Tibial nerve (tissue), 4 donors: ENCODE results near the gene CACNA1F. TPM values are rescaled to one million over a fixed set of nuclear protein-coding genes. Genes with fewer than 3 reads are reported as not detected.

Source experiments
- DNase-seq, 2 donors: peaks; one replicate each; pipeline ENCODE4 v3.0.0-alpha.2; 2019; ENCODE audit warnings: low spot score in 2 of 2
- H3K27ac ChIP-seq, 4 donors: fragments of 200-600 bp; sonication (generic) in 3 of 4; one replicate each; pipeline ENCODE4 v1.5.1; 2017 to 2019; ENCODE audit warnings: mild to moderate bottlenecking in 1 of 4
- H3K27me3 ChIP-seq, 2 donors: fragments of 200-600 bp; sonication (generic) in 1 of 2; one replicate each; pipeline versions ENCODE4 v1.5.1 to v1.6.0; 2017 to 2019
- H3K36me3 ChIP-seq, 3 donors: fragments of 200-600 bp; sonication (generic); one replicate each; pipeline ENCODE4 v1.5.1; 2018 to 2019
- H3K4me1 ChIP-seq, 4 donors: fragments of 200-600 bp; sonication (generic) in 3 of 4; one replicate each; pipeline ENCODE4 v1.5.1; 2017 to 2019
- H3K4me3 ChIP-seq, 4 donors: fragments of 200-600 bp; sonication (generic) in 3 of 4; one replicate each; pipeline ENCODE4 v1.5.1; 2017 to 2019; ENCODE audit warnings: mild to moderate bottlenecking in 1 of 4, moderate library complexity in 1 of 4
- H3K9me3 ChIP-seq, 4 donors: fragments of 200-600 bp; sonication (generic) in 3 of 4; one replicate each; pipeline ENCODE4 v1.5.1; 2017 to 2019
- EP300 ChIP-seq, 2 donors: sonication (generic); formaldehyde crosslinking; IDR thresholded peaks; one replicate each; pipeline ENCODE4 v1.6.1; 2017; ENCODE audit warnings: antibody characterized with exemption in 2 of 2, mild to moderate bottlenecking in 1 of 2
- POLR2A ChIP-seq, 2 donors: fragments of 450-650 bp; IDR thresholded peaks; one replicate each; pipeline ENCODE4 v1.6.1; 2017; ENCODE audit warnings: antibody characterized with exemption in 2 of 2, mild to moderate bottlenecking in 2 of 2, moderate library complexity in 2 of 2
- WGBS, 2 donors: methylation state at CpG; one replicate each; pipeline ENCODE4 v1.1.5; 2018; 5-methylcytosine and 5-hydroxymethylcytosine counted together
- total RNA-seq, 4 donors: library from RNA; depleted of rRNA; stranded (reverse); fragments of >200 nt; gene quantifications; one replicate each; pipeline ENCODE4 v1.1.0, GENCODE V29; 2016
- TF ChIP-seq, protein P1 (sequence below), 5 experiments: fragments of 200-600 bp in 3 of 5; fragments of 450-650 bp in 2 of 5; sonication (generic) in 3 of 5; IDR thresholded peaks; one replicate each; pipeline ENCODE4 v1.5.1; 2016 to 2019; ENCODE audit warnings: antibody characterized with exemption in 5 of 5, mild to moderate bottlenecking in 3 of 5, moderate library complexity in 2 of 5

The CACNA1F gene
- total RNA-seq, 4 donors from 2014 or later, result under 0.01 to 1.0 (median 0.40) TPM

DNA sequence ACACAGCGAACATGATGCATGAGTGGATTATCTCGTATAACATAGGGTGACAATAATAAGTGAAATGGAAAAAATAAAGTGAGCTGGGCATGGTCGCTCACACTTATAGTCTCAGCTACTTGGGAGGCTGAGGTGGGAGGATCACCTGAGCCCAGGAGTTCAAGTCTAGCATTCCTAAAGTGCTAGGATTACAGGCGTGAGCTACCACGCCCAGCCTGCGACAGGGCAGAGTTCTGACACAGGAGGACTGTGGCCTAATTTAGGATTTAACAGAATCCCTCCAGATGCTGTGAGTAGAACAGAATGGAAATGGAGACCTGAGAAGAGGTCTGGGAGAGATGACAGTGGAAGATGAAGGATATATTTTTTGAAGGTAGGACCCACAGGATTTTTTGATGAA is 43.5 kb downstream of the CACNA1F start:
- Histone ChIP-seq H3K27ac (peak overlapping the region in 3 of 4 donors; percentile 78 to 94 (median 88)), H3K9me3 (no peaks in the 10 kb centered on the region), H3K4me3 (peak overlapping the region in 1 of 4 donors; percentile 51), H3K27me3 (no peaks in the 10 kb centered on the region), H3K36me3 (no peaks in the 10 kb centered on the region), H3K4me1 (peaks cover 0 to 34% (median 4%) of the 10 kb centered on the region in 4 donors)
- TF ChIP-seq EP300 (IDR thresholded peaks at IDR 0.05) (no peak), POLR2A (IDR thresholded peaks at IDR 0.05) (no peak)
- TF ChIP-seq, protein P1, sequence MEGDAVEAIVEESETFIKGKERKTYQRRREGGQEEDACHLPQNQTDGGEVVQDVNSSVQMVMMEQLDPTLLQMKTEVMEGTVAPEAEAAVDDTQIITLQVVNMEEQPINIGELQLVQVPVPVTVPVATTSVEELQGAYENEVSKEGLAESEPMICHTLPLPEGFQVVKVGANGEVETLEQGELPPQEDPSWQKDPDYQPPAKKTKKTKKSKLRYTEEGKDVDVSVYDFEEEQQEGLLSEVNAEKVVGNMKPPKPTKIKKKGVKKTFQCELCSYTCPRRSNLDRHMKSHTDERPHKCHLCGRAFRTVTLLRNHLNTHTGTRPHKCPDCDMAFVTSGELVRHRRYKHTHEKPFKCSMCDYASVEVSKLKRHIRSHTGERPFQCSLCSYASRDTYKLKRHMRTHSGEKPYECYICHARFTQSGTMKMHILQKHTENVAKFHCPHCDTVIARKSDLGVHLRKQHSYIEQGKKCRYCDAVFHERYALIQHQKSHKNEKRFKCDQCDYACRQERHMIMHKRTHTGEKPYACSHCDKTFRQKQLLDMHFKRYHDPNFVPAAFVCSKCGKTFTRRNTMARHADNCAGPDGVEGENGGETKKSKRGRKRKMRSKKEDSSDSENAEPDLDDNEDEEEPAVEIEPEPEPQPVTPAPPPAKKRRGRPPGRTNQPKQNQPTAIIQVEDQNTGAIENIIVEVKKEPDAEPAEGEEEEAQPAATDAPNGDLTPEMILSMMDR (IDR thresholded peaks at IDR 0.05), result no peak
- DNase-seq, result no peak
- WGBS, 2 donors, result 79 to 87% methylated on average over 6 of the region's 6 CpGs

GRCh38 chrX:49188468-49189076 is 44.6 kb downstream of the CACNA1F start:
- Histone ChIP-seq H3K36me3 (peaks cover 0 to 1% (median 0%) of the 10 kb centered on the region in 3 donors), H3K9me3 (no peaks in the 10 kb centered on the region), H3K27me3 (no peaks in the 10 kb centered on the region), H3K4me3 (no peak overlapping the region), H3K27ac (peak overlapping the region in 2 of 4 donors; percentile 8 to 50), H3K4me1 (peaks cover 0 to 42% (median 4%) of the 10 kb centered on the region in 4 donors)
- 58 to 59% methylated on average over 8 of the region's 8 CpGs for WGBS, 2 donors
- no peak for DNase-seq
- TF ChIP-seq EP300 (IDR thresholded peaks at IDR 0.05), result no peak
- TF ChIP-seq POLR2A (IDR thresholded peaks at IDR 0.05), result no peak
- TF ChIP-seq, protein P1 (IDR thresholded peaks at IDR 0.05), result no peak

GRCh38 chrX:49187526-49187925 is 45.6 kb downstream of the CACNA1F start:
- Histone ChIP-seq H3K36me3 (peaks cover 0 to 9% (median 0%) of the 10 kb centered on the region in 3 donors), H3K4me1 (peaks cover 0 to 43% (median 4%) of the 10 kb centered on the region in 4 donors), H3K27me3 (no peaks in the 10 kb centered on the region), H3K9me3 (no peaks in the 10 kb centered on the region), H3K4me3 (no peak overlapping the region), H3K27ac (peak overlapping the region in 2 of 4 donors; percentile 88 to 89)
- WGBS, 2 donors, result 43 to 76% methylated on average over 8 to 10 of the region's 10 CpGs
- no peak for TF ChIP-seq EP300 (IDR thresholded peaks at IDR 0.05)
- TF ChIP-seq, protein P1 (IDR thresholded peaks at IDR 0.05), result no peak
- DNase-seq, result no peak

- H3K36me3 ChIP-seq, result peaks cover 0 to 9% (median 0%) of the 10 kb centered on the region in 3 donors
- peak overlapping the region; percentile 66 to 89 (median 85) for H3K27ac ChIP-seq
- 63 to 69% methylated on average over 4 to 15 of the region's 15 CpGs for WGBS, 2 donors
- DNase-seq, result no peak
- H3K27me3 ChIP-seq, result no peaks in the 10 kb centered on the region
- TF ChIP-seq POLR2A (IDR thresholded peaks at IDR 0.05), result no peak
- TF ChIP-seq, protein P1 (IDR thresholded peaks at IDR 0.05), result no peak
- no peak for TF ChIP-seq EP300 (IDR thresholded peaks at IDR 0.05)
- H3K9me3 ChIP-seq, result no peaks in the 10 kb centered on the region
- peaks cover 0 to 43% (median 4%) of the 10 kb centered on the region in 4 donors for H3K4me1 ChIP-seq
- no peak overlapping the region for H3K4me3 ChIP-seq
These were observed 46.1 kb downstream of the CACNA1F start for GRCh38 chrX:49187028-49187394.
